Medulla oblongata (tissue), 1 donor: Measurements from ENCODE around the gene AGXT2.

Source experiments
- DNase-seq: peaks from one replicate; pipeline ENCODE4 v3.0.0-alpha.2; 2015; ENCODE audit errors: extremely low spot score

Gene AGXT2

DNA sequence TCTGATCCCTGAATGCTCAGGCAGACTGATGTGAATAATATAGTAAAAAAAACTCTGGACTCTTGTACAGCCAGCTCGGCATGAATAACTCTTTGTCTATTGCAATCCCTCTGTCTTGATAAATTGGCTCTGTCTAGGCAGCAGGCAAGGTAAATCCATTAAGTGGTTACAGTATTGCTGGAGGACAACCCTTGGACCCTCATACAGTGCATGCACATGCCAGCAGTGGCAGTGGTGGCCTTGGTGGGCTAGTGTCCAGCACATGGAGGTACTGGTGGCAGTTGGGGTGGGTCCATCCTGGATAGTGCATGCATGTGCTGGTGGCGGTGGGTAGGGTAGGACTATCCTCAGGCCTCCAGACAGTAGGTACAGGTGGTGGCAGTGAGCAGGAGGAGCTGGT is 79.5 kb downstream of the AGXT2 start:
- no peak for DNase-seq

DNA sequence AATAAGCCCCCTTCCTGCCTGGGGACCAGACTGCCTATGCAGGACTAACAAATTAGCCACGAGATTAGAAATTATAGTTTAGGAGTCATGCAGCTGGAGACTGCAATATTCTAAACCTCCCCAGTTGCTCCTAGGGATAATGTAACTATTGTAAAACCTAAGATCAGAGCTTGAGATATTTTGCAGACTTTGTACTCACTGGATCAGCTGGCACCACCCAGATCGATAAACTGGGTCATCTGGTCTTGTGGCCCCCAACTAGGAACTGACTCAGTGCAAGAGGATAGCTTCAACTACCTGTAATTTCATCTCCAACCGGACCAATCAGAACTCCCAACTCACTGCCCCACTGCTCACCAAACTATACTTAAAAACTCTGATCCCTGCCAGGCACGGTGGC is 80.2 kb downstream of the AGXT2 start:
- DNase-seq = no peak

DNA sequence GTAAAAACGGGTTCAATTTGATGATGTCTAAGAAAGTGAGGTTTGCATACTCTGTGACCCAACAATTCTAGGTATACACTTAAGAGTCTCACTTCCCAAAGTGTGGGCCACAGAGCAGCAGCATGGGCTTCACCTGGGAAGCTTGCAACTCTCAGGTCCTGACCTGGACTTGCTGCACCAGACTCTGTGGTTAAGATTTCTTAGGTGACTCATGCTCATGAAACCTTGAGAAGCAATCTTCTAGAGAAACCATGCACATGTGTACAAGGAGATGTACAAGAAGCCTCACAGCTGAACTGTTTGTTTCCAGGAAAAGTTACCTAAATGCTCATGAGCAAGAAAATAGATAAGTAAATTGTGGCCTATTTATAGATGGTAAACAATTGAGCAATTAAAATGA is 88.4 kb downstream of the AGXT2 start:
- DNase-seq = no peak

DNA sequence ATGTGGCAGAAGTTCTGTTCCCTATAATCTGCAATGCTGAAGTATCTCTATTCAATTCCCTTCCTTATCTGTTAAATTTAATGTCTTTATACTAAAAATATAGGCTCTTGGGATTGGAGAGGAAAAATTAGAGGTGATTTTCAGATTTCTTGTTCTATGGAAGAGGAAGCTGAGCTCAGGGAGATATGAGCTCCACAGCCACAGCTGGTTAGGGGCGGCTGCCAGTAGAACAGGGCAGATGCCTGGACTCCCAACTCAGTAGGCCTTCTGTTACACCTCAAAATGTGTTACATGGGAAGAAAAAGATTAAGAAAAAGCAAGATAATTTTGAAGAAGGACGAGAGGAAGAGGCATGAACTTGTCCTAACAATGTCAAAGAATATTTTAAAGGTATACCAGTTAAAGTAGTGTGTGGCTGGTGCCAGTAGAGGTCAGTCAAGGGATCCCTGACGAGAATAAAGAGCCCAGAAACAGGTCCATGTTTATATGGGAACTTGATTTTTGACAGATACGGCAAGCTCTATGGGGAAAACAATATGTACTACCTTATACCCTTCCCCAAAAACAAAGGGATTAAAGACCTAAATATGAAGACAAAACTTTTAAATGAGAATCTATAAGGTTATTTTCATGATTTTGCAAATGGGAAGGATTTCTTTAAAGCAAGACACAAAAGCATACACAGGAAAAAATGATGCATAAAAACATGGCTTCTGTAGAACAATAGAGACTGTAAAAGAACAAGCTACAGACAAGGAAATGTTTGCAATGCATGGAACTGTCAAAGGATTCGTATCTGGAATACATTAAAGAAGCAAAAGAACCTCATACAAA is 89.7 kb downstream of the AGXT2 start:
- DNase-seq = peak; percentile 30

DNA sequence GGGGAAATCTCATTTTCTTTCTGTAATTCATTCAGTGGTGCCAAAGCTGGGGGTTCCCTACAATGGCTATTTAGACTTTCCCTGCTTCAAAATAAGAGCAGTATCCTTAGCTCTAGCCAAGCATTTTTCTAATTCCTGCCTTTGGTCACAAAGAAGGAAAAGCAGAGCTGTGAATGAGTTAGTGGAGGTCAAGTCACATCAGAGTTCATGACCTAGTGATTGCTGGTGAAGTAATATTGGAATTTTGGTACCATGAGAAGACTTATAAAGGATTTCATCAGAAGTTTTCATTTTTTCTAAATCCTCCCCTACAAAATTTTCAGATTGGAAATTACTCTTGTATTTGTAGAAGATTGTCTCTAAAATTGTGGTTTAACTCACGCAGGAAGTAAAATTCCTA is 90.4 kb downstream of the AGXT2 start:
- DNase-seq = no peak
